ENCODE data around the gene BEND4.

GRCh38 chr4:42197341-42197740 lies 44.9 kb upstream of the BEND4 start:
- TF ChIP-seq CTCF (IDR thresholded peaks at IDR 0.05) (no peak), POLR2A (IDR thresholded peaks at IDR 0.05) (no peak), POLR2AphosphoS5 (IDR thresholded peaks at IDR 0.05) (no peak)

All from gastroesophageal sphincter (tissue), 3 donors.